CD4-positive, alpha-beta T cell (primary cell): ENCODE data around the gene PRDM16. TPM values are rescaled to one million over a fixed set of nuclear protein-coding genes. Genes with fewer than 3 reads are reported as not detected.

Experiments
- ATAC-seq: fragments of 200-7000 bp; cut with Tn5 transposase; one replicate; pipeline ENCODE4 v1.10.0; 2022; ENCODE audit warnings: mild to moderate bottlenecking; ENCODE audit not compliant: poor library complexity
- CTCF ChIA-PET: fragments of 350-600 bp; sonication (Branson Sonifier 250); formaldehyde crosslinking; loops from one replicate; lab custom pipeline; 2021; ENCODE audit warnings: antibody characterized with exemption, inconsistent platforms; lab: Charles Lee
- POLR2A ChIA-PET: fragments of 350-600 bp; sonication (Branson Sonifier 250); formaldehyde crosslinking; loops from one replicate; lab custom pipeline; 2021; ENCODE audit warnings: antibody characterized with exemption, inconsistent platforms; lab: Charles Lee
- DNase-seq, 14 experiments: peaks; one replicate each; pipeline ENCODE4 v3.0.0-alpha.2; 2013 to 2020; ENCODE audit warnings: mixed read lengths in 2 of 14
- H3K27ac ChIP-seq, 2 donors: one replicate each; pipeline versions ENCODE4 v1.5.1 to v1.7.0; 2013; ENCODE audit warnings: low read length in 2 of 2, low read depth in 1 of 2, mild to moderate bottlenecking in 1 of 2
- H3K27me3 ChIP-seq, 2 experiments: 1 replicate in 1 of 2; 2 replicates in 1 of 2; pipeline versions ENCODE4 v1.6.1 to v1.7.0; 2013; ENCODE audit warnings: low read length in 2 of 2, control low read depth in 1 of 2, mild to moderate bottlenecking in 1 of 2, moderate library complexity in 1 of 2; ENCODE audit not compliant: insufficient read depth in 2 of 2, control insufficient read depth in 1 of 2
- H3K36me3 ChIP-seq: one replicate; pipeline ENCODE4 v1.6.1; 2013; ENCODE audit warnings: low read length, control low read depth; ENCODE audit not compliant: insufficient read depth
- H3K4me1 ChIP-seq: one replicate; pipeline ENCODE4 v1.6.1; 2013; ENCODE audit warnings: low read length, control low read depth; ENCODE audit not compliant: insufficient read depth
- H3K4me3 ChIP-seq: one replicate; pipeline ENCODE4 v1.5.1; 2013; ENCODE audit warnings: mild to moderate bottlenecking, low read length, moderate library complexity
- H3K9me3 ChIP-seq, 2 experiments: 1 replicate in 1 of 2; 2 replicates in 1 of 2; pipeline versions ENCODE4 v1.6.1 to v1.7.0; 2013; ENCODE audit warnings: low read length in 2 of 2, mild to moderate bottlenecking in 2 of 2, control low read depth in 1 of 2, moderate library complexity in 1 of 2; ENCODE audit not compliant: control insufficient read depth in 1 of 2, insufficient read depth in 1 of 2
- H3K27ac Mint-ChIP-seq: one replicate; pipeline ENCODE4 v1.8.0; 2020; ENCODE audit warnings: mixed read lengths
- H3K27me3 Mint-ChIP-seq: one replicate; pipeline ENCODE4 v1.8.0; 2021; ENCODE audit warnings: mixed read lengths
- H3K36me3 Mint-ChIP-seq: one replicate; pipeline ENCODE4 v1.8.0; 2021; ENCODE audit warnings: low read depth, mixed read lengths
- H3K4me1 Mint-ChIP-seq: one replicate; pipeline ENCODE4 v1.8.0; 2021; ENCODE audit warnings: low read depth, mixed read lengths
- H3K4me3 Mint-ChIP-seq: one replicate; pipeline ENCODE4 v1.8.0; 2020; ENCODE audit warnings: mild to moderate bottlenecking, mixed read lengths
- H3K9me3 Mint-ChIP-seq: one replicate; pipeline ENCODE4 v1.8.0; 2020; ENCODE audit warnings: mixed read lengths
- intact Hi-C, 2 experiments: fragments of 100-400 bp; cut with DNase I in 1 of 2; cut with micrococcal nuclease in 1 of 2; formaldehyde crosslinking; loops; one replicate each; pipeline versions ENCODE4 v1.15.1 to v1.9.0; 2023 to 2025; cut with DNase I, micrococcal nuclease
- total RNA-seq, 174 experiments: library from RNA in 2 of 174; stranded (reverse) in 2 of 174; gene quantifications; one replicate each; pipeline ENCODE4 v1.2.3 and lab custom pipeline; 2021 to 2026
- TF ChIP-seq, protein P1 (sequence below): fragments of 200-600 bp; IDR thresholded peaks from one replicate; pipeline ENCODE4 v1.8.0; 2022; ENCODE audit warnings: antibody characterized with exemption, mild to moderate bottlenecking

PRDM16 gene
- total RNA-seq, 2 experiments from 2014 or later, result not detected

DNA sequence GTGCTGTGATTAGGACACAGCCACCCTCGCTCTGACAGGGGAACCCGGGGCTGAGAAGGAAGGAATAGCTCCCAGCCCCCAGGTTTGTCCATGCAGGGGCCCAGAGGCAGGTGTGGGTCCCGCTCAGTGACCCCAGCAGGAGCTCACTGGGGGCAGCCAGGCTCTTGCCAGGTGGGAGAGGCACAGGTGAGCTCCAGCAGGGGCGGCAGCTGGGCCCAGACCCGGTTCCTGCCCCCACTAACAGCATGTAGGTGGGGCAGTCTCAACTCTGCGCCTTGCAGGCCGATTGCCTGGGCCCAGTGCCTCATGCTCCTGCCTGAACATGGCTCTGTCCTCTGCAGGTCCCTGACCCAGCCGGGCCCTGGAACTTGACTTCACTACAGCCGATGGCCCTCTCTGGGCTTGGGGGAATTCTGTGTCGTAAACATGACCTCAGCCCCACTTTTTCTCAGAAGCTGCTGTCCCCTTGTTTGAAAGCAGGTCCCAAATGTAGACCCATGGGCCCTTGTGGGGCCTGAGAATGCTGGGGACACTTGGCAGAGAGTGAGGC lies 127.0 kb downstream of the PRDM16 start:
- H3K27me3 ChIP-seq, result no peaks in the 10 kb centered on the region
- H3K4me1 ChIP-seq, result no peaks in the 10 kb centered on the region
- intact Hi-C loops, result no loop called here
- ChIA-PET CTCF (no interaction called here), POLR2A (no interaction called here)
- no peak overlapping the region for H3K27ac Mint-ChIP-seq
- H3K4me1 Mint-ChIP-seq, result no peaks in the 10 kb centered on the region
- no peaks in the 10 kb centered on the region for H3K9me3 Mint-ChIP-seq
- TF ChIP-seq, protein P1, sequence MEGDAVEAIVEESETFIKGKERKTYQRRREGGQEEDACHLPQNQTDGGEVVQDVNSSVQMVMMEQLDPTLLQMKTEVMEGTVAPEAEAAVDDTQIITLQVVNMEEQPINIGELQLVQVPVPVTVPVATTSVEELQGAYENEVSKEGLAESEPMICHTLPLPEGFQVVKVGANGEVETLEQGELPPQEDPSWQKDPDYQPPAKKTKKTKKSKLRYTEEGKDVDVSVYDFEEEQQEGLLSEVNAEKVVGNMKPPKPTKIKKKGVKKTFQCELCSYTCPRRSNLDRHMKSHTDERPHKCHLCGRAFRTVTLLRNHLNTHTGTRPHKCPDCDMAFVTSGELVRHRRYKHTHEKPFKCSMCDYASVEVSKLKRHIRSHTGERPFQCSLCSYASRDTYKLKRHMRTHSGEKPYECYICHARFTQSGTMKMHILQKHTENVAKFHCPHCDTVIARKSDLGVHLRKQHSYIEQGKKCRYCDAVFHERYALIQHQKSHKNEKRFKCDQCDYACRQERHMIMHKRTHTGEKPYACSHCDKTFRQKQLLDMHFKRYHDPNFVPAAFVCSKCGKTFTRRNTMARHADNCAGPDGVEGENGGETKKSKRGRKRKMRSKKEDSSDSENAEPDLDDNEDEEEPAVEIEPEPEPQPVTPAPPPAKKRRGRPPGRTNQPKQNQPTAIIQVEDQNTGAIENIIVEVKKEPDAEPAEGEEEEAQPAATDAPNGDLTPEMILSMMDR, result no peak
- H3K36me3 ChIP-seq, result no peaks in the 10 kb centered on the region
- no peak overlapping the region for H3K4me3 ChIP-seq
- H3K27ac ChIP-seq, result no peak overlapping the region
- no peaks in the 10 kb centered on the region for H3K9me3 ChIP-seq
- ATAC-seq, result no peak
- no peaks in the 10 kb centered on the region for H3K36me3 Mint-ChIP-seq
- H3K4me3 Mint-ChIP-seq, result no peak overlapping the region
- DNase-seq, result no peak
- H3K27me3 Mint-ChIP-seq, result no peaks in the 10 kb centered on the region

DNA sequence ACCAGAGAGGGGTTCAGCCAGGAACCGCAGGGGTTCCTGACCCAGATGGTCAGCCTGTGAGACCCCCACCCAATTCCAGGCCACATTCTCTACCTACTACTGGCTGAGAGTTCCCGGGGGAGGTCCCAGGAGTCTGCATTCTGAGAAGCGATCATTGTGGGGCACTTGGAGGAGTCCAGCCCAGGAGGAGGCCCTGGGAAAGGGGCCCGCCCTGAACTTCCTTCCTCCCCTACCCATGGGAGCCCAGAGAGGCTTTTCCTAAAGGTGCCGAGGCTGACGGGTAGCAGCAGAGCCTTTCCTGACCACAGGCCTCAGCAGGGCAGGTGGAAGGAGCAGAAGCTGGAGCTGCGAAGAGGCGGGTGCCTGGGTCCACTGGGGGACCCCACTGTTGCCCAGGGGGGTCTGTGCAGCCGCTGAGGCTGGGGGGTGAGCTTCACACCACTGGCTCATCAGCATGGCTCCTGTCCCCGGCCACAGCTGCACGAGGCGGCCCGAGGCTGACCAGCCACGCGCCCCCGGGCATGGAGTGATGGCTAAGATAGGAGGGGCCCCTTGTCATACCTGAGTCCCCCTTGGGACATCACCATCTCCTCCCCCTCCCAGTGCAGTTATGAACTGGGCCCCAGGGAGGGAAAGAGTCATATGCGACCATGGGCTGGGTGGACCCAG lies 127.7 kb downstream of the PRDM16 start:
- Histone ChIP-seq H3K4me3 (no peak overlapping the region), H3K36me3 (no peaks in the 10 kb centered on the region), H3K9me3 (no peaks in the 10 kb centered on the region), H3K27me3 (no peaks in the 10 kb centered on the region), H3K27ac (no peak overlapping the region), H3K4me1 (no peaks in the 10 kb centered on the region)
- Mint-ChIP-seq H3K27me3 (no peaks in the 10 kb centered on the region), H3K4me1 (no peaks in the 10 kb centered on the region), H3K9me3 (no peaks in the 10 kb centered on the region), H3K4me3 (no peak overlapping the region), H3K27ac (no peak overlapping the region), H3K36me3 (no peaks in the 10 kb centered on the region)
- TF ChIP-seq, protein P1, result no peak
- DNase-seq (no peak), ATAC-seq (no peak)
- POLR2A ChIA-PET, result no interaction called here
- intact Hi-C loops, result no loop called here
- CTCF ChIA-PET, result no interaction called here

DNA sequence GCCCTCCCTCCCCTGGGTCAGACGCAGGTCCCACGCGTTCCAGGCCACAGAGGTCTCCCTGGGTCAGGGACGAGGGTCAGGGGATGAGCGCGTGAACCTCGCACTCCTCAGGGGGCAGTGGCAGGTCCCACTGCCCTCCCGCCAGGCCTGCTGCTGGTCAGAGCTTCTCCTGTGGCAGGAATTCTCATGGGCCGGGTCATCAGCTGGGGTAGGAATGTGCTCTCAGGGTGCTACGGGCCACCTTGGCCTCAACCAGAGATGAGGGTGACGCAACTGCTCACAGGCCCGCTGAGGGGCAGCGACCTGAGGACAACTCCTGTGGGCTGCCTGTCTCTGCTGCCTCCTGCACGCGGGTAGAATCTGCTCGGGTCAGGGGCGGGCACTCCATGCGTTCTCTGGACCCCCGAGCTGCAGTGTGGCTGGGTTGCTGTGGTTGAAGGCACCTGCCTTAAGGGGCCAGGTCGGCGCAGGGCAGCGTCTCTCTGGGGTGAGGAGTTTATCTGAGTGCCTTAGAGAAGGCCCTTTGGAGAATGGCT lies 128.8 kb downstream of the PRDM16 start:
- no peak for DNase-seq
- no peak overlapping the region for H3K4me3 Mint-ChIP-seq
- no peaks in the 10 kb centered on the region for H3K4me1 Mint-ChIP-seq
- ATAC-seq, result no peak
- H3K4me1 ChIP-seq, result no peaks in the 10 kb centered on the region
- H3K9me3 ChIP-seq, result no peaks in the 10 kb centered on the region
- no peaks in the 10 kb centered on the region for H3K27me3 Mint-ChIP-seq
- no peak overlapping the region for H3K4me3 ChIP-seq
- H3K36me3 Mint-ChIP-seq, result no peaks in the 10 kb centered on the region
- TF ChIP-seq, protein P1, result no peak
- ChIA-PET CTCF (no interaction called here), POLR2A (no interaction called here)
- no peaks in the 10 kb centered on the region for H3K27me3 ChIP-seq
- no peaks in the 10 kb centered on the region for H3K36me3 ChIP-seq
- intact Hi-C loops, result no loop called here
- no peak overlapping the region for H3K27ac ChIP-seq
- no peak overlapping the region for H3K27ac Mint-ChIP-seq
- no peaks in the 10 kb centered on the region for H3K9me3 Mint-ChIP-seq
